Measurements from ENCODE around the gene CSNK1A1. TPM values are rescaled to one million over a fixed set of nuclear protein-coding genes. Genes with fewer than 3 reads are reported as not detected.
"Not testable (repeated sequence)": the region's sequence is repeated elsewhere in the genome, so short reads cannot be mapped to it uniquely, and the experiment has no call there.

CSNK1A1 gene
- total RNA-seq, 1 donor from 2014 or later, result 180 TPM

DNA sequence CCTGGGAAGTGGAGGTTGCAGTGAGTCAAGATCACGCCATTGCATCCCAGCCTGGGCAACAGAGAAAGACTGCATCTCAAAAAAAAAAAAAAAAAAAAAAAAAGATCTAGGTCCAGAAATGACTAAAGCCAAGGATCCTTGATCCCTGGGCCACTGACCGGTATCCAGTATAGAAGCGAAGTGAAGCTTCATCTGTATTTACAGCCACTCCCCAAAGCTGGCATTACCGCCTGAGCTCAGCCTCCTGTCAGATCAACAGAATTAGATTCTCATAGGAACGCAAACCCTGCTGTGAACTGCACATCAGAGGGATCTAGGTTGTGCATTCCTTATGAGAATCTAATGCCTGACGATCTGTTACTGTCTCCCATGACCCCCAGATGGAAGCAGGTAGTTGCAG is 9.3 kb downstream of the CSNK1A1 start:
- Histone ChIP-seq H3K27me3 (ENCODE audit: low read depth) (no peaks in the 10 kb centered on the region), H3K36me3 (peaks cover 37% of the 10 kb centered on the region), H3K4me1 (peaks cover 98% of the 10 kb centered on the region), H3K9me3 (replicated peaks) (no peaks in the 10 kb centered on the region), H3K27ac (replicated peaks) (peak overlapping the region; percentile 22), H3K4me3 (no peak overlapping the region)
- intact Hi-C loops (cut with micrococcal nuclease), result no loop called here
- TF ChIP-seq, protein P1, sequence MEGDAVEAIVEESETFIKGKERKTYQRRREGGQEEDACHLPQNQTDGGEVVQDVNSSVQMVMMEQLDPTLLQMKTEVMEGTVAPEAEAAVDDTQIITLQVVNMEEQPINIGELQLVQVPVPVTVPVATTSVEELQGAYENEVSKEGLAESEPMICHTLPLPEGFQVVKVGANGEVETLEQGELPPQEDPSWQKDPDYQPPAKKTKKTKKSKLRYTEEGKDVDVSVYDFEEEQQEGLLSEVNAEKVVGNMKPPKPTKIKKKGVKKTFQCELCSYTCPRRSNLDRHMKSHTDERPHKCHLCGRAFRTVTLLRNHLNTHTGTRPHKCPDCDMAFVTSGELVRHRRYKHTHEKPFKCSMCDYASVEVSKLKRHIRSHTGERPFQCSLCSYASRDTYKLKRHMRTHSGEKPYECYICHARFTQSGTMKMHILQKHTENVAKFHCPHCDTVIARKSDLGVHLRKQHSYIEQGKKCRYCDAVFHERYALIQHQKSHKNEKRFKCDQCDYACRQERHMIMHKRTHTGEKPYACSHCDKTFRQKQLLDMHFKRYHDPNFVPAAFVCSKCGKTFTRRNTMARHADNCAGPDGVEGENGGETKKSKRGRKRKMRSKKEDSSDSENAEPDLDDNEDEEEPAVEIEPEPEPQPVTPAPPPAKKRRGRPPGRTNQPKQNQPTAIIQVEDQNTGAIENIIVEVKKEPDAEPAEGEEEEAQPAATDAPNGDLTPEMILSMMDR (IDR thresholded peaks at IDR 0.05; ENCODE audit: borderline replicate concordance), result no peak
- no peak for DNase-seq

DNA sequence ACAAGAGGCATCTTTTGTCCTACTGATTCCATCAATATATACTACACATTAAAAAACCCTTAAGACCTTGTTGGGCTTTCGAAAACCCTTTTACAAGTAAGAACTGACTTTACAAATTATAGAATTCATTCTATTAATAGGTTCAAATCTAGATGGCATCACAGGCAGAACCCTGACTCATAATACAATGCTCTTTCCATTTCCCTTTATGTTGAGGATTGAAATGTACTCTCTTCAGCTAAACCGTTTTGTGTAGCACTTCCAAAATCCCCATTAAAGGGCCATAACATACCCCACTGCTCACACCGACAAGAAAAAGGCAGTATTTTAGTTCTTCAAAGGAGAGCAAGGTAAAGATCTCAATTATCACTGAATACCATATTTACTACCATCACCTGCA is 11.2 kb downstream of the CSNK1A1 start:
- Histone ChIP-seq H3K36me3 (peaks cover 20% of the 10 kb centered on the region), H3K27ac (replicated peaks) (no peak overlapping the region)

GRCh38 chr5:149537374-149537975 is 13.8 kb downstream of the CSNK1A1 start:
- TF ChIP-seq, protein P1 (IDR thresholded peaks at IDR 0.05; ENCODE audit: borderline replicate concordance), result no peak
- no peak for DNase-seq
- Histone ChIP-seq H3K4me3 (no peak overlapping the region), H3K4me1 (peaks cover 98% of the 10 kb centered on the region), H3K27ac (replicated peaks) (no peak overlapping the region), H3K36me3 (peaks cover 6% of the 10 kb centered on the region), H3K9me3 (replicated peaks) (no peaks in the 10 kb centered on the region), H3K27me3 (ENCODE audit: low read depth) (no peaks in the 10 kb centered on the region)
- intact Hi-C loops (cut with micrococcal nuclease), result no loop called here

More for the DNA sequence above, 11.2 kb downstream of the CSNK1A1 start:
- no peak for DNase-seq
- TF ChIP-seq, protein P1 (IDR thresholded peaks at IDR 0.05; ENCODE audit: borderline replicate concordance), result no peak
- intact Hi-C loops (cut with micrococcal nuclease), result no loop called here
- Histone ChIP-seq H3K27me3 (ENCODE audit: low read depth) (no peaks in the 10 kb centered on the region), H3K4me1 (peaks cover 98% of the 10 kb centered on the region), H3K9me3 (replicated peaks) (no peaks in the 10 kb centered on the region), H3K4me3 (no peak overlapping the region)

DNA sequence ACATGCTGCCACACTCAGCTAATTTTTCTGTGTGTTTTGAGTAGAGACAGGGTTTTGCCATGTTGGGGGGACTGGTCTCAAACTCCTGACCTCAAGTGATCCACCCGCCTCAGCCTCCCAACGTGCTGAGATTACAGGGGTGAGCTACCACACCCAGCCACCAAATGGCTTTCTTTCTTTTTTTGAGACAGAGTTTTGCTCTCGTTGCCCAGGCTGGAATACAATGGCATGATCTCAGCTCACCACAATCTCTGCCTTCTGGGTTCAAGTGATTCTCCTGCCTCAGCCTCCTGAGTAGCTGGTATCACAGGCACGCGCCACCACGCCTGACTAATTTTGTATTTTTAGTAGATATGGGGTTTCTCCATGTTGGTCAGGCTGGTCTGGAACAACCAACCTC is 15.5 kb downstream of the CSNK1A1 start:
- H3K27me3 ChIP-seq (ENCODE audit: low read depth); H3K36me3 ChIP-seq; DNase-seq; H3K4me3 ChIP-seq; H3K9me3 ChIP-seq (replicated peaks); intact Hi-C loops (cut with micrococcal nuclease): not testable (repeated sequence)
- Histone ChIP-seq H3K4me1 (peaks cover 100% of the 10 kb centered on the region), H3K27ac (replicated peaks) (peak overlapping the region; percentile 25)

DNA sequence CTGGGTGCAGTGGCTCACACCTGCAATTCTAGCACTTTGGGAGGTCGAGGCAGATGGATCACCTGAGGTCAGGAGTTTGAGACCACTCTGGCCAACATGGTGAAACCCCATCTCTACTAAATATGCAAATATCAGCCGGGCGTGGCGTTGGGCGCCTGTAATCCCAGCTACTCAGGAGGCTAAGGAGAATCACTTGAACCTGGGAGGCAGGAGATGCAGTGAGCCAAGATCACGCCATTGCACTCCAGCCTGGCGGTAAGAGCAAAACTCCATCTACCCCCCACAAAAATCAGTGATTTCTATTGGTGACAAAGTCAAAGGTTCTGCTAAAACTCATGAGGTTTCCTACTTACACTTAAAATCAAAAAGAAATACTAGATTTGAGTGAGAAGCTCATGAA is 18.8 kb downstream of the CSNK1A1 start:
- TF ChIP-seq, protein P1 (IDR thresholded peaks at IDR 0.05; ENCODE audit: borderline replicate concordance), result no peak
- H3K9me3 ChIP-seq (replicated peaks), result no peaks in the 10 kb centered on the region
- H3K27ac ChIP-seq (replicated peaks), result no peak overlapping the region
- H3K4me3 ChIP-seq, result no peak overlapping the region
- H3K36me3 ChIP-seq, result no peaks in the 10 kb centered on the region
- intact Hi-C loops (cut with micrococcal nuclease), result no loop called here
- peaks cover 100% of the 10 kb centered on the region for H3K4me1 ChIP-seq
- no peaks in the 10 kb centered on the region for H3K27me3 ChIP-seq (ENCODE audit: low read depth)
- no peak for DNase-seq

- Histone ChIP-seq H3K4me1 (peaks cover 100% of the 10 kb centered on the region), H3K27ac (replicated peaks) (no peak overlapping the region), H3K9me3 (replicated peaks) (no peaks in the 10 kb centered on the region), H3K36me3 (no peaks in the 10 kb centered on the region), H3K4me3 (no peak overlapping the region), H3K27me3 (ENCODE audit: low read depth) (no peaks in the 10 kb centered on the region)
- TF ChIP-seq, protein P1 (IDR thresholded peaks at IDR 0.05; ENCODE audit: borderline replicate concordance), result no peak
- DNase-seq, result no peak
- intact Hi-C loops (cut with micrococcal nuclease), result no loop called here
These were observed 21.8 kb downstream of the CSNK1A1 start for GRCh38 chr5:149529463-149529862.
